Stimulated activated CD8-positive, alpha-beta memory T cell treated with anti-CD3 and anti-CD28 coated beads, Interleukin-12 subunit alpha, Interleukin-12 subunit beta, amount 100 ng/mL, for 1 hour (primary cell): ENCODE data around the gene KCNIP4.

Experiments
- DNase-seq: peaks from one replicate; pipeline ENCODE4 v3.0.0-alpha.2; 2020; ENCODE audit warnings: low read depth

The KCNIP4 gene

DNA sequence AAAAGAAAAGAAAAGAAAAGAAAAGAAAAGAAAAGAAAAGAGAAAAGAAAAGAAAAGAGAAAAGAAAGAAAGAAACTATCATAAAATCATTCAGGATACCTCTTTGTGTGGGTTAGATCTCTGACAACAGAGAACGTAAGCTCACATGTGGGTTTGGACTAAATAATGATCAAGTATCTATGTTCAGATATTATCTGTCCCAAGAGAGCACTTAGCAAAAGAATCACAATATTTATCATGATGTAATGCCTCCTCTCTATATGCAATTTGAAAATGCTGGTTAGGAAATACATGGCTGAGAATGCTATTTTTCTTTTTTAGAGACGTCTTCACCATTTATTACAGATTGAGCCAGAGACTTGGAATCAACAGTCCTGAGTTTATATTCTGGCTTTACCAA is 191.3 kb downstream of the KCNIP4 start:
- DNase-seq = no peak

DNA sequence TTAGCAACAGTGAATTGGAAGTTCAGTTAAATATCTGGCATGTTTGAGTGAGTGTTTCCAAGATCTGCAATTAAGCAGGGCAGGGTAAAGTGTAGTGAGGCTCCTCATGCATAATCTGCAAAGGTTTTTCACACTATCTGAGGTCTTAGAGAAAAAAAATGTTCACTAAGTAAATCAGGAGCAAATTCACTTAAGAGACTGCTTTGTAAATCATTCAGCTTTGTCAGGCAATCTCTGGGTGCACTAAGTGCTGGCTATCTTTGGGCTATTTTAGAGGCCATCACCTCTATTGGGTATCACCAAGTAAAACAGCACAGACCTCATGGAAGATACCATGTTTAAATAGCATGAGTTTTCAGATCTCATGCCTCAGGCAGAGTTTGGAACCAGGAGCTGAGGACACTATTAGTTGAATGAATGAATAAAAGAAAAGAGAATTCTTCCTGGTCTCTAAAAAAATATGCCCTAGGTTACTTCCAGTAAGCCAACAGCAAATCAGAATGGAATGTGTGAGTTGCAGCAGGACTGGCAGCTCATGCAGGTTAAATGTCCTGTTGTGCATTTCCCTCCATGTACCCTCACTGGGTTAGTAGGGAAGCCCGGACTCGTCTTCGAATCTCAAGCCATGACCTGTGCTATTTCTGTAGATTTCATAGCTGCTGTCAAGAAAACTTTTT is 195.3 kb downstream of the KCNIP4 start:
- DNase-seq = no peak

DNA sequence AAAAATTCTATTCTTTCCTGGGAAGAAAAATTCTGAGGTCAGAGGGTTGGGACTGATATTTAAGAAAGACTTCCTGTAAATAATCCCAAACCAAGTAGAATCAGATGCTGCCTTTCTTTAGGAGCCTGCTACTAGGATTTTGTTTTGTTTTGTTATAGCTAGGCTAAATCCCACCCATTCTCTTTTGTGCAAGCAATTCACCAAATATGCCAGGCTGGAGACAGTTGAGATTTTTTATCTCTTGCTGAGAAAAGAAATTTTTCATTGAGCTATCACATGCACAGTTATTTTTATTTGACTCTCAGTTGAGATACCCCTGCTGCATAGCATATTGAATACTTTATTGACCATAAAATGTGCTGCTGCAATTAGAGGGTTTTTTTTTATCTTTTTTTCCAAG is 196.0 kb downstream of the KCNIP4 start:
- no peak for DNase-seq

DNA sequence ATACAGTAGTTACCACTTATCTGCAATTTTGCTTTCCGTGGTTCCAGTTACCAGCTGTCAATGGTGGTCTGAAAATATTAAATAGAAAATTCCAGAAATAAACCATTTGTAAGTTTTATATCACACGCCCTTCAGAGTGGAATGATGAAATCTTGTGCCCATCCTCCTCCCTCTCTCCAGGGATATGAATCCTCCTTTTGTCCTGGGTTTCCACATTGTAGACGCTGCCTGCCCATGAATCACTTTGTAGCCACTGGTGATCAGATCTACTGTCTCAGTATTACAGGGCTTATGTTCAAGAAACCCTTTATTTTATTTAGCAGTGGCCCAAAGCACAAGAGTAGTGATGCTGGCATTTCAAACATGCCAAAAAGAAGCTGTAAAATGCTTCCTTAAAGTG is 198.6 kb downstream of the KCNIP4 start:
- no peak for DNase-seq

DNA sequence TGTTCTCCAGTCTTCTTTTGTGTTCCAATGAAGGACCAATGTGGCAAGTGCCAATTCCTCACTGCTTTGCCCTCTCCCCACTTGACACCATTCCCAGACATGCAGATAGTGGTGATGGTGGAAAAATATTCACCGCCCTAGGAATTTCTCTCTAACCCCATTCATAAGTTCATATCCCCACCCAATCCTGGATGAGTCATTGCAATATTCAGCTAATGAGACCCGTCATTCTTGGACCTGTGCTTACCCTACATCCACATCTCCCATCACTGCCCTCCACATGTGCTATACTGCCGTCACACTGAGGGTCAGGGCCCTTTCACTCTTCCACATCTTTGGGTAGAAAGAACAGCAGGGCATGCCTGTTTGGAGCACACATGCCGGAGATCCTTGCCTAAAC is 199.2 kb downstream of the KCNIP4 start:
- no peak for DNase-seq

DNA sequence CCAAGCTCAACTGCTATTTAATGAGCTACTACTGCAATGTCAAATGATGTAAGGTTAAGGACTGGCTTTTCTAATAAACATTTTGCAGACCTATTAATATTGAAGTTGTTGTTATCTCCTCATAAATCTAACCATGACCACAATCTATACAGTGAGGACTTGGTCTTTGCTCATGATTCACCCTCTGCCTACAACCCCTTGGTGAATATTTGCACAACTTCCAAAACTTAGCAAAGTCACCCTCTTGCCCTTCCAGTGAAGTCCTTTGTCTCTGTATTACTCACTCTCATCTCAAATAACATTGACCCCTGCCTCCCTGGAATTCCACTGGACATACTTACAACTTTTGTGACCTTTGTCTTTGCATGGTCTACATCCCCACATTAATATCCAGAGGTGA is 204.5 kb downstream of the KCNIP4 start:
- no peak for DNase-seq

DNA sequence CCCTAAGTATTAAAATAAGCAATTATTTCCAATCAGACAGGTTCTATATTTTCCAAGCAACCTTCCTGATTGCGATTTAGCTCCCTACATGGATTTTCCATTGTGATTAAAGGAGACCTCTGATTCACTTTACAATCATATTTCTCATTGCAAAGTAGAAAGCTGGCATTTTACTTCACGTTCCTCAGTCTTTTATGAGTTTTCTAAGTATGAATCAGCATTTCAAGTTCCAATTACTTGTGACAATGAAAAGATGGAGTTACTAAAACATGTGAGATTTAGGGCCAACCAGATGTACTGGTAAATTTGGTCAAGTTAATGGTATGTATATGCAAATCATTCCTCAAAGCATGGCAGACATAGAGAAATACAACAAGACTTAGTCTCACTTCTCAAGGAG is 206.2 kb downstream of the KCNIP4 start:
- no peak for DNase-seq

DNA sequence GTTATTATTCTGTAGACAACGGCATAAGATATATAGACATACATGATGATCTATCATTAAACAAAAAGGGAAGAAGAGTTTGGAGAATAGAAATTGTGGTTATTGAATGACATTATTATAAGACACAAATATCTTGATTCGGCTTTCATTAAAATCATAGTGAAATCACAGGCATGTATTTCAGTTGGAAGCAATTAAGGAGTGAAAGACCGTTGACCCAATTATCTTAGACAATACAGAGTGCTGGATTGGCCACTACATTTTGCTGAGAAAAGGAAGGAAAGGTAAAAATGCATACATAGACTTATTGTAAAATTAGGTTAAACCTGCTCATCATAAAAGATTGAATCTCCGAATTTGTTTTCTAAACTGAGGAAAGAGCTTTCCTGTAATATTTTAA is 209.8 kb downstream of the KCNIP4 start:
- DNase-seq = no peak

DNA sequence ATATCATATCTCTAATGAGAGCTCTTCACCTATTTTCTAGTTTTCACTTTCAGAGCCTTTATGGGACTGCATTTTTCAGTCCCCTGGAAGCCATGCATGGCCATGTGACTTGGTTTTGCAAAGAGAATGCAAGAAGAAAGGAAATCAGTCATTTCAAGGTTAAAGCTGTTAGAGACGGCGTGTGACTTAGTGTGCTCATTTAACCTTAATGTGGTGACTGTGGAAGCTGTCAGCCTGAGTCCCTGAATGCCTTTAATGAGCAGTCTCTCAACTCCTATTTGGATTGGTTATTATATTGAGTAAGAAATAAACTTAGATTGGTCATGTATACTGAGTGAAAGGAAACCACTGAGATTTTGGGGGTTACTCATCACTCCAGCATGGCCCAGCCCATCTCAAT is 212.7 kb downstream of the KCNIP4 start:
- no peak for DNase-seq

DNA sequence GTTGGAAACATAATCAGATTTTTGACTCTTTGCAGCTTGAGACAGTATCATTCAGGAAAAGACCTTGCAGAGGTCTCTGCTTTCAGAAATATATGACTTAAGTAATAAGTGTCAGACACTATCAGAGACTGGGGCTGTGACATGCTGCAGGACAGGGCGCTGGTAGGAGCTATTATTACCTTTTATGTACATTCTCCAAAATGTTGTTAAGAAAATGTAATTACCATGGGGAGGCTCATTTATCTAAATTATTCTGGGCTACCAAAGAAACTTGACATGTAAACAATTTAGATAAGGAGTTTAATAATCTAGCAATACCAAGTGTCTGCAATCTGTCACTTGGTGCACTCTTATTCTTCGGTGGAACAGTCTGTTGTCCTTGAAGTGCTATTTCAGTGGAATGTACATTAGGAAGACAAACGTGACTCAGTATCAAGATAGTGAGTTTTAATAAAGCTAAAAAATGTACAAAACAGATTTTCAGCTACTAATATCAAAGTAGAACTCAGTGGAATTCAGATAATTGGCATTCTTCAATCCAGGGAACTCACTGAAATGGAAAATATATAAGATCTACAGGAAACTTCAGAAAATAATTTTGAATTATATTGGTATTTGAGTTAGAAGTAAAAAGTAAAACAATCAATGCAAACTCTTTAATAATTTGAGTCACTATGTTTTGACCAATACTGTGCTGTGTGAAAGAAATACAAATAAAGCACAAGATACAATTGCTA is 214.5 kb downstream of the KCNIP4 start:
- no peak for DNase-seq

DNA sequence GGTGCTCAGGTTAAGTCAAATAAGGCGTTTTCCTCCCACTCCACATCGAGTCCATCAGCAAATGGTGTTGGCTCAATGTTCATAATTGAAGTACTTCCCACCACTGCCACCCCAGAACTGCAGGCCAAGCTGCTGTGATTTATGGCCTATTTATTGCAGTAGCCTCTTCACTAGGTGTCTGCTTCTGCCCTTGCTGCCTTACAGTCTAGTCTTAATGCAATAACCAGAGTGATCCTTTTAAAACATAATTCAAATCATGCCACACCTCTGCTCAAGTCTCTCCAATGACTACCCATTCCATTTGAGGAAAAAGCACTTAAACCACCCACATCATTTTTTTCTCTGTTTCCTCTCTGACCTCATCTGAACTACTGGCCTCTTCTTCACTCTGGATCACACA is 220.3 kb downstream of the KCNIP4 start:
- no peak for DNase-seq

DNA sequence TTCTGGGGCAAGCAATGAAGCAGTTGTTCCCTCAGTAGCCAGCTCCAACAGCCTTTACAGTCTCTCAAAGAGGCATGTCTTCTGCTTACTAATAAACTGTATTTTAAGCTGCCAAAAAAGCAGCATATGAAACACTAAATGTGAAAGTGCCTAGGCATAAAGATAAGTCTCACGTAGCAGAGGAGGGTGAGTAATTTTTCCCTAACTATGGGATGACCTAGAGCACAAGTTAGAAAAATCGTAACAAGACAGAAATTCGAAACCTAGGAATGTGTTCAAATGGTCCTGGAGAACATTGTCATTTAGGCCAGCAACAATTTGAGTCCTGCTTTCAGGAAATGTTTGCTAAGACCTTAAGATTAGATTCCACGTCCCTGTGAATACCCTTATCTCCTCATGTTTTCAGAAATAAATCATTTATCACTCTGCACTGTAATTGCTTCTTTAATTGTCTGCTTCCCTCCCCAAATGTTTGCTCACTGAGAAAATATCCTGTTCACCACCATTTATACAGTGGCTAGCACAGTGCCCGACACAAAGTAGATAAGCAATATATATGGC is 222.2 kb downstream of the KCNIP4 start:
- no peak for DNase-seq

DNA sequence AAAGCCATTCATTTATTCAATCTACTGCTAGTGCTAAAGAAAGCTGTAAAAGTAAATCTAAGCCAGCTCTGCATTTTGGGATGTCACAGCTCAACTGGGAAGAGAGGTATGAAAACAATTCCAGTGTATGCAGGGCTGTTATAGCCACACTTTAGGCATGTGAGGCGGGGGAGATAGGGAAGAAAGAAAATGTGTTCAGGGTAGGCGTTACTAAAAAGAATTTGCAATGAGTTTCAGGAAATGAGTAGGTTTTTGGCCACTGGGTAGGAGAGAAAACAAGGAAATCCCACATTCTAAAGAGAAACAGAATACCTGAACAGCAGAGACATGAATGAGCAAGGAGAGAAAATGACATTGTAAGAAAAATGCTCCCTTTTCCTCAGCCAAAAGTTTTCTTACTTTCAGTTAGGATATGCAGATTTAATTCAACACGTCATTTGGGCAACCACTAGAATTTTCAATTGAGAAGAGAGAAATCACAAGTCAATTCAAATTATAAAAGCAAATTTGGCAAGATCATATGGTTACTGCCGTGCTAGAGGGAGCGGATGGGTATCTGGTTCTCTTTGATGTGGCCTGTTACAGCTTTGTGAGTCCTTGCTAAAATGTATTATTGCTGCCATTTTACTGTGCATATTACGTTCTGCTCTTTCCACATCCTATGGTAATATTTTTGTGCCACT is 226.3 kb downstream of the KCNIP4 start:
- DNase-seq = no peak

DNA sequence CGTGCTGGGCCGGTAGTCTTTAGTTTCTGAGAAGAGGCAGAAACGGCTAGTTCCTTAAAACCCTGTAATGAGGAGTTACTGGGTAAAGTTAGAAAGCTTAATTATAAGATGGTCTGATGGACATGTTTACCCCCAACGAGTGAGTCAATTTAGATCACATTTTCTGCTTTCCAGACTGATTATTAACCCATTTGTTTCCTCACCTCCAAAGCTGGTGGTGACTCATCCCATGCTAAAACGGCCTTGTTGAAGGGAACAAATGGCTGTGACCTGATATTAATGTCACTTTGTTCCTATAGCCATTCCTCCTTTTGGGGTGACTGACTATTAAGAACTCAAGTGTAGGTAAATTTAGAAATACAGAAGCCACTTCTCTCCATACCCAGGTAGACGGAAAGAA is 232.0 kb downstream of the KCNIP4 start:
- DNase-seq = no peak

DNA sequence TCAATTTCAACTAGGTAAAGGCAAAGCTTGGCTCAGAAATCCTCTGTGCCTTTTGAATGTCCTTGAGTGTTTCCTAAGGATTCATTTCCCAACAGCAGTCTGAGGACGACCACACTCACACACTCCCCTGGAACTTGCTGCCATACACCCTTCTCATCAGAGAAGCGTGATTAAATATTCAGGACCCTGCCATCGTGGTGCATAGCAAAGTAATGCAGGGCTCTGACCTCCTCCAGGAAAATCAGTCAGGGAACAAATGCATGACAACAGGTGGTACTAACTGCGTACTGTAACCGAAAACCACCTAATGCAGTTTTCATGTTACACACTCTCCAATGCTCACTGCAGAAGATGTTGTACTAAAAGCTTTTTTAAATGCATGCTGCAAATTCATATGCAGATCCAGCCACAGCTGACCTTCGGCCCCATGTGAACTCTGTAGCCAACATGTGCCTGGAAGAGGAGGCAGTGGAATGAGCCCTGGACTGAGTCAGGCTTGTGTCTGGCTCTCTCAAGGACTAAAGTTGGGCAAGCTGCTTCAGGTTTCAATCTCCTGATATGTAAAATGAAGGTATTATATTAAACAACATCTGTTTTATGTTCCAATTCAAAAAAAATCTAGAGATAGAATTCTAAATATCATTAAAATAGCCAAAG is 238.3 kb downstream of the KCNIP4 start:
- no peak for DNase-seq

DNA sequence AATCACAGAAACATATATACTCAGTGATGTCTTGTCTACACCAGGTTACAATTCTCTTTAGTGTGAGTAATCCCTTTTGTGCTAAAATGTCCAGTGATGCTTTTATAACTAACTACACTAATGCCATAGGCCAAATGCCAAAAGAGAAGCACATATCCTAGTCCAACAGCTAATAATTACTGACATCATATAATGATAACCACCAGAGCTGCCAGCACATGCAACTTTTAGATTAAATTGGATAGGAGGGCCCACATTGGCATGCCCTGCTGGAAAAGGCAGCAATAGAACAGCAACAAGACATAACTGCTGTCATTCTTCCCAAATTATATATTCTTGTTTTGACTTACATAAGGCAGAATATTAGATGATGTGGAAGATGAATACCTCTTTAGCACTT is 238.8 kb downstream of the KCNIP4 start:
- DNase-seq = no peak

DNA sequence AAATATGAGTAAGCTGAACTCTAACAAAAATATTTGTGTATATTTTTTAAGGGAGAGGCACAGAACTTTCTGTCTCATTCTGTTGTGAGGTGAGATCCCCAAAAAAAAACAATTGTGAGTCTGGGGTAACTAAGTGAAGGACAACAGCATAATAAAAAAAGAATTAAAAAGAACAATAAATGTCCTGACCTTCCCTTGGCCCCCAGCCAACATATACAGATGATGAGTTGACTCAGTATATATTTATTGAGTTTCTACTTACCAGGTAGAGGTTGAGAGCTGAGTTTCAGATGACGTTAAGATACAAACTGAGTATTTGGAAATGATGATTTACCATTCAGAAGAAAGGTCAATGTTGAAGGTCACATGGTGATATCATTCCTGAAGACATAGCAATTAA is 239.5 kb downstream of the KCNIP4 start:
- DNase-seq = no peak

DNA sequence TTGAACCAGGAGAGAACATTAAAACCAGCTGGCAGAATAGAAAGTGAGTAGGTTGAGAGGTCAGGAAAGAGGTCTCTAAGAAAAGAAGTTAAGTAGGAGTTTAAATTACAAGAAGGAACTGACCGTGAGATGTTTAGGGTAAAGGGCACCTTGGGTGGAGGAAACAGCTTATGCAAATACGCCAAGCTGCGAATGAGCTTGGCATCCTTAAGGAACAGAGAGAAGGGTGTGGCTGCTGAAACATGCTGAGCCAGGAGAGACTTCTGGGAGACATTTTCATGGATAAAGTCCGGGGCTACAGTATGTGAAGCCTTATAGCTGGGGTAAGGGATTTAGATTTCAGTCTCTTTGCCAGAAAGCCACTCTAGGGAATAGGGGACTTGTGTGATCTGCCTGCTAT is 249.1 kb downstream of the KCNIP4 start:
- no peak for DNase-seq

DNA sequence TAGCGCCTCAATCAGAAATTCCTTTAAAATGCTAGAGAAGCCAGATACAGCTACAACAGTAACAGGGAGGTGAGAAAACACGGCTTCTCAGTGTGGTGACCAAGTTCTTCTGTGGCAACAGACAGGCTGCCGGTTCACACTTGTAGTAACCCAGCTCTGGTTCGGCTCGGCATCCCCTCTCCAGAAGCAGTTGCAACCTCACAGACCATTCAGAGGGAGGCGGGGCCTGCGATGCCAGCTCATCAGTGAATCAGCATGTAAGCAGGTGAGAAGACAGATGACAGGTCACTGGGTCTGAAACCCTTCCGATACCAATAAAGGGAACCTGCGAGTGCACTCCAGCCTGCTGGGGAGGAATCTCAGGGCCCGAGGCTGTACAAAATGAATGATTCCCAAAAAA is 251.0 kb downstream of the KCNIP4 start:
- no peak for DNase-seq

DNA sequence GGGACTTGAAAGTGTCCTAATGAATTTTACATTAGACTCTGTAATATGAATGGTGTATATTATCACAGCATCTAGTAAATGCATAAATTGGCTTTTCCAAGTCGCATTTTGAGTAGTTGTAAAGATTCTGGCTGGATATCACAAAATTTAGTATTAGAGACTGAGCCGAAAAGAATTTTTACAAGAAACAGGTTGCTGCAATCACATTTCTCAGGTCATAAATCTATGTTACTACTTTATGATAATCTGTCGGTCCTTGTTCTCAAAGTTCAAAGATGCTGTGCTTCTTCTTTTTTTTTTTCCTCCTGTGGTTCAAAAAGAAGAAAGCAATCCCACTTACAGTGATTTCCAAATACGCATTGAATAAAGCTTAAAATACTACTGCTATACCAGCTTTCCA is 253.4 kb downstream of the KCNIP4 start:
- no peak for DNase-seq

DNA sequence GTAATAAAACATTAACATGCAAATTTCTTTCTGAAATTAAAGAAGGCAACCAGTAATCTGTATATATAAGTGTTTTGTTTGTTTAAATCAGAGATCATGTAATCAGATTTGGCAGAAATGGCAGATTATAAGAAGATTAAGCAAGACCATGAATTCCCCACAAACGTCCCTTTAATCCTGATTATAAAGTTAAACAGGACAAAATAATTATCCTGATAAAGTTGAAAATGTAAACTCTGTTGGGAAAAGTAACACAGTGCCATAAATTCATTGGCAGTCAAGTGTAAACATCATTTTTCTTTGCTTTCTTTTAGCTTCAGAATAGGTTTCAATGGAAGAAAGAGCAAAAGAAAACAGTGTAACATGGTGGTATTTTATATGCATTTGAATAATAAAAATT is 256.3 kb downstream of the KCNIP4 start:
- no peak for DNase-seq

DNA sequence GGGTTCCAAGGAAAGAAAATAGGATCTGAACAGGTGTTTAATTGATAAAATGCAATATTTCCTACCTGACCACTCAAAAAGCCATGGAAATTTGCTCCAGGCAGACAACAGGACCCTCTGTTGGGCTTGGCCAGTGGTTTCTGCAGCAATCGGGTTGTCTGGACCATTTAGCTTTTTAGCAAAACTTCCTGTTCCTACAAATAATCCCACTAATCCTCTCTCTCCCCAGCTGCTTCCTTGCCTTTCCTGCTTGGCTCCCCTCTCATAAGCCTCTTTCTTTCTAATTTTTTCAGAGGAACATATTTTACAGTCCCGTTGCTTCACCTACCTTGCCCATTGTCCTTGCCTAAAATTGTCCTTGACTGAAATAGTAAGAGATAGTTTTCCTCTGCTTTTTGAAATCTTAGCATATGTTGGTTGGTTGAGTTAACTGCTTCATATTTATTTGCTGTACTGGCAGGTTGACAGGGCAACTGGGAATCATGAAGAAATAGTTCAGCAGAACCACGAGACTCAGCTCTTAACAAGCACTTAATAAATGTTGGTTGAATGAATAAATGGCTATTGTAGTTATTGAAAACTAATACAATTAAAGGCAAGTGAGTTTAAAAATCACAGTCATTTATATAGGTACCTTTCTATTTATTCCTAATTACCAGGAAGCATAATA is 259.8 kb downstream of the KCNIP4 start:
- no peak for DNase-seq
